Measurements from ENCODE around the gene ANKS1B.

The ANKS1B gene

GRCh38 chr12:99959549-99960170 is 25.1 kb downstream of the ANKS1B start:
- DNase-seq: no peak

- DNase-seq: no peak
Measured at GRCh38 chr12:99957866-99958466, 26.8 kb downstream of the ANKS1B start.

- DNase-seq: no peak
Measured at GRCh38 chr12:99954724-99955123, 30.0 kb downstream of the ANKS1B start.

GRCh38 chr12:99948370-99948769 is 36.4 kb downstream of the ANKS1B start:
- DNase-seq: no peak

- no peak for DNase-seq
Measured at GRCh38 chr12:99946131-99946530, 38.6 kb downstream of the ANKS1B start.

- DNase-seq: no peak
Measured at GRCh38 chr12:99935608-99936007, 49.1 kb downstream of the ANKS1B start.

- no peak for DNase-seq
Measured at GRCh38 chr12:99926511-99927169, 58.1 kb downstream of the ANKS1B start.

GRCh38 chr12:99920353-99920960 is 64.3 kb downstream of the ANKS1B start:
- DNase-seq: no peak

- DNase-seq: no peak
Measured at GRCh38 chr12:99917711-99918402, 66.9 kb downstream of the ANKS1B start.

- DNase-seq: no peak
Measured at GRCh38 chr12:99916555-99916954, 68.2 kb downstream of the ANKS1B start.

- no peak for DNase-seq
Measured at GRCh38 chr12:99915251-99916082, 69.3 kb downstream of the ANKS1B start.

- no peak for DNase-seq
Measured at GRCh38 chr12:99914206-99914605, 70.5 kb downstream of the ANKS1B start.

GRCh38 chr12:99911967-99912366 is 72.8 kb downstream of the ANKS1B start:
- no peak for DNase-seq

- DNase-seq: peak; percentile 67
Measured at GRCh38 chr12:99911081-99911480, 73.7 kb downstream of the ANKS1B start.

- DNase-seq: no peak
Measured at GRCh38 chr12:99910342-99910741, 74.4 kb downstream of the ANKS1B start.

- DNase-seq: no peak
Measured at GRCh38 chr12:99906786-99907579, 77.8 kb downstream of the ANKS1B start.

- no peak for DNase-seq
Measured at GRCh38 chr12:99901181-99901580, 83.6 kb downstream of the ANKS1B start.

- DNase-seq: no peak
Measured at GRCh38 chr12:99898645-99899044, 86.1 kb downstream of the ANKS1B start.

- DNase-seq: no peak
Measured at GRCh38 chr12:99879439-99879838, 105.3 kb downstream of the ANKS1B start.

GRCh38 chr12:99875081-99875480 is 109.7 kb downstream of the ANKS1B start:
- no peak for DNase-seq

- DNase-seq: no peak
Measured at GRCh38 chr12:99870085-99870484, 114.7 kb downstream of the ANKS1B start.

- no peak for DNase-seq
Measured at GRCh38 chr12:99861731-99862130, 123.0 kb downstream of the ANKS1B start.
